NCI-H2196 (cell line): Measurements from ENCODE around the gene STAU1.
"Not testable (repeated sequence)": the region's sequence is repeated elsewhere in the genome, so short reads cannot be mapped to it uniquely, and the experiment has no call there.

ENCODE experiments used
- DNase-seq: peaks from one replicate; lab custom pipeline; 2025; ENCODE audit not compliant: unreplicated experiment; lab: John Stamatoyannopoulos, UW

STAU1 gene

GRCh38 chr20:49203746-49204145 is 15.6 kb upstream of the STAU1 start:
- no peak for DNase-seq

GRCh38 chr20:49203011-49203410 is 14.9 kb upstream of the STAU1 start:
- no peak for DNase-seq

GRCh38 chr20:49199729-49200293 is 11.7 kb upstream of the STAU1 start:
- DNase-seq, result no peak

- not testable (repeated sequence) for DNase-seq
Observed at GRCh38 chr20:49192944-49193518, 4.9 kb upstream of the STAU1 start.

GRCh38 chr20:49187330-49187850 is 744 bp downstream of the STAU1 start:
- DNase-seq, result no peak

- DNase-seq, result peak; percentile 15
Observed at GRCh38 chr20:49186535-49187329, 1.4 kb downstream of the STAU1 start.

- no peak for DNase-seq
Observed at GRCh38 chr20:49185071-49185761, 2.9 kb downstream of the STAU1 start.

- no peak for DNase-seq
Observed at GRCh38 chr20:49184691-49185070, 3.5 kb downstream of the STAU1 start.

- DNase-seq, result not testable (repeated sequence)
Observed at GRCh38 chr20:49184084-49184501, 4.0 kb downstream of the STAU1 start.

GRCh38 chr20:49183444-49183843 is 4.7 kb downstream of the STAU1 start:
- DNase-seq, result no peak

GRCh38 chr20:49181265-49181877 is 6.8 kb downstream of the STAU1 start:
- no peak for DNase-seq

GRCh38 chr20:49179368-49180277 is 8.5 kb downstream of the STAU1 start:
- no peak for DNase-seq

GRCh38 chr20:49174183-49174582 is 14.0 kb downstream of the STAU1 start:
- DNase-seq, result no peak

GRCh38 chr20:49172413-49172812 is 15.7 kb downstream of the STAU1 start:
- DNase-seq, result no peak

GRCh38 chr20:49171909-49172308 is 16.2 kb downstream of the STAU1 start:
- peak; percentile 7 for DNase-seq

- DNase-seq, result no peak
Observed at GRCh38 chr20:49170714-49171113, 17.4 kb downstream of the STAU1 start.

- DNase-seq, result no peak
Observed at GRCh38 chr20:49169547-49169946, 18.6 kb downstream of the STAU1 start.

GRCh38 chr20:49168864-49169263 is 19.3 kb downstream of the STAU1 start:
- DNase-seq, result not testable (repeated sequence)

- no peak for DNase-seq
Observed at GRCh38 chr20:49167811-49168507, 20.2 kb downstream of the STAU1 start.
